Ascending aorta (tissue), 2 donors: ENCODE data around the gene UGGT1. TPM values are rescaled to one million over a fixed set of nuclear protein-coding genes. Genes with fewer than 3 reads are reported as not detected.

Experiments
- DNase-seq, 2 donors: peaks; one replicate each; pipeline ENCODE4 v3.0.0-alpha.2; 2019; ENCODE audit warnings: low spot score in 2 of 2
- H3K27ac ChIP-seq, 2 donors: fragments of 200-600 bp; sonication (generic); one replicate each; pipeline ENCODE4 v1.5.1; 2016 to 2017; ENCODE audit warnings: mild to moderate bottlenecking in 1 of 2
- H3K27me3 ChIP-seq: fragments of 200-600 bp; sonication (generic); one replicate; pipeline ENCODE4 v1.5.1; 2017
- H3K36me3 ChIP-seq, 2 donors: fragments of 200-600 bp; sonication (generic); one replicate each; pipeline ENCODE4 v1.5.1; 2016
- H3K4me1 ChIP-seq, 2 donors: fragments of 200-600 bp; sonication (generic); one replicate each; pipeline ENCODE4 v1.5.1; 2016 to 2017; ENCODE audit warnings: mild to moderate bottlenecking in 1 of 2
- H3K4me3 ChIP-seq, 2 donors: fragments of 200-600 bp; sonication (generic); one replicate each; pipeline ENCODE4 v1.5.1; 2016 to 2017; ENCODE audit warnings: mild to moderate bottlenecking in 1 of 2
- H3K9me3 ChIP-seq, 2 donors: fragments of 200-600 bp; sonication (generic); one replicate each; pipeline ENCODE4 v1.5.1; 2016
- CTCF ChIP-seq, 3 experiments: fragments of 200-600 bp in 2 of 3; fragments of 450-650 bp in 1 of 3; sonication (generic) in 2 of 3; IDR thresholded peaks; one replicate each; pipeline ENCODE4 v1.5.1; 2016 to 2019; ENCODE audit warnings: antibody characterized with exemption in 3 of 3, mild to moderate bottlenecking in 1 of 3, moderate library complexity in 1 of 3
- intact Hi-C: fragments of 100-400 bp; cut with DNase I; formaldehyde crosslinking; loops from one replicate; pipeline ENCODE4 v1.15.1; 2023
- total RNA-seq: library from RNA; depleted of rRNA; stranded (reverse); fragments of >200 nt; gene quantifications from one replicate; pipeline ENCODE4 v1.1.0, GENCODE V29; 2016

Gene UGGT1
- total RNA-seq, 1 donor from 2014 or later, result 42.0 TPM

GRCh38 chr2:128108166-128108565 is 17.2 kb downstream of the UGGT1 start:
- Histone ChIP-seq H3K4me3 (no peak overlapping the region), H3K27ac (no peak overlapping the region), H3K36me3 (peaks cover 27 to 54% of the 10 kb centered on the region in 2 donors), H3K4me1 (no peaks in the 10 kb centered on the region), H3K9me3 (no peaks in the 10 kb centered on the region), H3K27me3 (no peaks in the 10 kb centered on the region)
- intact Hi-C loops, result no loop called here
- no peak for DNase-seq
- TF ChIP-seq CTCF (IDR thresholded peaks at IDR 0.05), result no peak

DNA sequence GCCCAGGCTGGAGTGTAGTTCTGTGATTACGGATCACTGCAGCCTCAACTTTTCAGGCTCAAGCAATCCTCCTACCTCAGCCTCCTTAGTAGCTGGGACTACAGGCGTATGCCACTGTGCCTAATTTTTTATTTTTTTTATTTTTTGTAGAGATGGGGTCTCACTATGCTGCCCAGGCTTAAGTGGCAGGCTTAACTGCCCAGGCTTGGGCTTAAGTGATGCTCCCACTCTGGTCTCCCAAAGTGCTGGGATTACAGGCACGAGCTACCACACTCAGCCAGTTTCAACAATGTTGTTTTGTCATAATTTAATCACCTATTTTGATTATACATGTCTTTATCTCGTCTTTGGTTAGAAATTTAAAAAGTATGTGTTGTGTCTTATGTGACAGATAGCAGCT is 18.2 kb downstream of the UGGT1 start:
- Histone ChIP-seq H3K27ac (no peak overlapping the region), H3K27me3 (no peaks in the 10 kb centered on the region), H3K9me3 (no peaks in the 10 kb centered on the region), H3K4me1 (no peaks in the 10 kb centered on the region), H3K36me3 (peaks cover 29 to 61% of the 10 kb centered on the region in 2 donors), H3K4me3 (no peak overlapping the region)
- no peak for DNase-seq
- no peak for TF ChIP-seq CTCF (IDR thresholded peaks at IDR 0.05)
- intact Hi-C loops, result no loop called here

GRCh38 chr2:128115921-128116623 is 25.1 kb downstream of the UGGT1 start:
- peaks cover 47 to 80% of the 10 kb centered on the region in 2 donors for H3K36me3 ChIP-seq
- no peaks in the 10 kb centered on the region for H3K4me1 ChIP-seq
- intact Hi-C loops, result no loop called here
- no peaks in the 10 kb centered on the region for H3K27me3 ChIP-seq
- no peak for DNase-seq
- H3K27ac ChIP-seq, result no peak overlapping the region
- H3K4me3 ChIP-seq, result no peak overlapping the region
- no peak for TF ChIP-seq CTCF (IDR thresholded peaks at IDR 0.05)
- no peaks in the 10 kb centered on the region for H3K9me3 ChIP-seq

DNA sequence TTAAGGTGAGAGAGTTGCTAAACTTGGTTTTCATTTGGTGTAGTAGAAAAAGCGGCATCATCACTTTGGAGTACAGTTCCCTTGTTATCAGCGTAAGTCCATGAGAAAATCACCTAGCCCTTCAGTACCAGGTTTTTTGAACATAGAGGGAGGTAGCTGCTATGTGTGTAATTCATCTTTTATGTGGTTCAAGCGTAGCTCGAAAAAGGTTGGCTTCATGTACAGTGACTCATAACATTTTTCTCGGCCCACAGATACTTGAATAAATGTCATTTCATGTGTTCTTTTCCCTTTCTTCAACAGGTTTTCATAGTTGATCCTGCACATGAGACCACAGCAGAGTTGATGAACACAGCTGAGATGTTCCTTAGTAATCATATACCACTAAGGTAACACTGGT is 43.6 kb downstream of the UGGT1 start:
- no peak for DNase-seq
- Histone ChIP-seq H3K4me3 (no peak overlapping the region), H3K27me3 (no peaks in the 10 kb centered on the region), H3K27ac (no peak overlapping the region), H3K4me1 (no peaks in the 10 kb centered on the region), H3K9me3 (no peaks in the 10 kb centered on the region), H3K36me3 (peaks cover 60 to 88% of the 10 kb centered on the region in 2 donors)
- intact Hi-C loops, result no loop called here
- no peak for TF ChIP-seq CTCF (IDR thresholded peaks at IDR 0.05)

GRCh38 chr2:128137094-128137616 is 46.2 kb downstream of the UGGT1 start:
- TF ChIP-seq CTCF (IDR thresholded peaks at IDR 0.05), result no peak
- no peaks in the 10 kb centered on the region for H3K9me3 ChIP-seq
- no peaks in the 10 kb centered on the region for H3K27me3 ChIP-seq
- DNase-seq, result no peak
- no peak overlapping the region for H3K27ac ChIP-seq
- no peaks in the 10 kb centered on the region for H3K4me1 ChIP-seq
- no peak overlapping the region for H3K4me3 ChIP-seq
- intact Hi-C loops, result no loop called here
- H3K36me3 ChIP-seq, result peaks cover 57 to 92% of the 10 kb centered on the region in 2 donors
